Endothelial cell of umbilical vein (primary cell): ENCODE data around the gene GSTM4. TPM values are rescaled to one million over a fixed set of nuclear protein-coding genes. Genes with fewer than 3 reads are reported as not detected.

Experiments used
- BruUV-seq: library from RNA; stranded (reverse); fragments of 400-500 nt; replicated peaks from 2 replicates; lab custom pipeline; 2021; lab: Mats Ljungman, UMichigan
- CTCF ChIA-PET: fragments of 300-600, 350-600 bp; sonication (Branson Sonifier 250); formaldehyde crosslinking; loops from one replicate; lab custom pipeline; 2021; ENCODE audit warnings: antibody characterized with exemption, inconsistent platforms; lab: Charles Lee
- POLR2A ChIA-PET: fragments of 300-600, 350-600 bp; sonication (Branson Sonifier 250); formaldehyde crosslinking; loops from one replicate; lab custom pipeline; 2021; ENCODE audit warnings: antibody characterized with exemption, inconsistent platforms; lab: Charles Lee
- DNase-seq: peaks from one replicate; pipeline ENCODE4 v3.0.0-alpha.2; 2011; ENCODE audit warnings: low read depth, low spot score
- FAIRE-seq: peaks from 2 replicates; lab custom pipeline; 2011; peaks lifted over from hg19 to GRCh38; lab: Jason Lieb, UNC
- H2AFZ ChIP-seq: 2 replicates; pipeline ENCODE4 v1.6.0; 2012; ENCODE audit warnings: low read depth, low read length, control low read depth, inconsistent platforms
- H3K27ac ChIP-seq: 2 replicates; pipeline ENCODE4 v1.5.1; 2011; ENCODE audit warnings: low read depth, mild to moderate bottlenecking, control low read depth, low read length, moderate library complexity; ENCODE audit not compliant: insufficient read depth
- H3K27me3 ChIP-seq, 2 experiments: 2 replicates each; pipeline versions ENCODE4 v1.6.0 to v1.6.1; 2011; ENCODE audit warnings: low read length in 2 of 2, mixed read lengths in 1 of 2; ENCODE audit not compliant: control insufficient read depth in 2 of 2, insufficient read depth in 2 of 2
- H3K36me3 ChIP-seq, 2 experiments: 2 replicates in 1 of 2; 3 replicates in 1 of 2; pipeline ENCODE4 v1.5.1; 2011; ENCODE audit warnings: low read length in 2 of 2, mild to moderate bottlenecking in 1 of 2, moderate library complexity in 1 of 2; ENCODE audit not compliant: control insufficient read depth in 2 of 2, insufficient read depth in 2 of 2; ENCODE audit errors: extremely low read depth in 1 of 2
- H3K4me1 ChIP-seq: 3 replicates; pipeline ENCODE4 v1.5.1; 2011; ENCODE audit warnings: mild to moderate bottlenecking, low read length; ENCODE audit not compliant: control insufficient read depth, insufficient read depth; ENCODE audit errors: extremely low read depth
- H3K4me2 ChIP-seq: 2 replicates; pipeline ENCODE4 v1.6.1; 2011; ENCODE audit warnings: low read length, control low read depth, mixed read lengths; ENCODE audit not compliant: insufficient read depth
- H3K4me3 ChIP-seq, 3 experiments: fragments of 200-600 bp in 1 of 3; sonication (generic), shearing (Covaris generic) in 1 of 3; replicated peaks in 1 of 3; 2 replicates each; pipeline ENCODE4 v1.5.1; 2011 to 2016; ENCODE audit warnings: control low read depth in 3 of 3, low read length in 3 of 3, mild to moderate bottlenecking in 2 of 3, inconsistent platforms in 1 of 3, low read depth in 1 of 3, moderate library complexity in 1 of 3; ENCODE audit not compliant: insufficient read depth in 1 of 3
- H3K79me2 ChIP-seq: 2 replicates; pipeline ENCODE4 v1.6.0; 2012; ENCODE audit warnings: low read length, inconsistent platforms; ENCODE audit not compliant: control insufficient read depth, insufficient read depth
- H3K9ac ChIP-seq: replicated peaks from 2 replicates; pipeline ENCODE3; 2011; ENCODE audit warnings: low read length, control low read depth; ENCODE audit not compliant: insufficient read depth; ENCODE audit errors: extremely low read depth
- H3K9me1 ChIP-seq: replicated peaks from 3 replicates; pipeline ENCODE4 v1.6.0; 2011; ENCODE audit warnings: mild to moderate bottlenecking, low read length; ENCODE audit not compliant: control insufficient read depth, insufficient read depth; ENCODE audit errors: extremely low read depth
- H3K9me3 ChIP-seq: replicated peaks from 2 replicates; pipeline ENCODE4 v1.5.1; 2012; ENCODE audit warnings: low read length, inconsistent platforms; ENCODE audit not compliant: control insufficient read depth, insufficient read depth
- H4K20me1 ChIP-seq: replicated peaks from 2 replicates; pipeline ENCODE3; 2011; ENCODE audit warnings: mild to moderate bottlenecking, low read length; ENCODE audit not compliant: control insufficient read depth, insufficient read depth; ENCODE audit errors: extremely low read depth
- CTCF ChIP-seq, 2 donors: IDR thresholded peaks; 1 replicate in 1 of 2; 2 replicates in 1 of 2; pipeline ENCODE4 v1.5.1; 2011; ENCODE audit warnings: low read length in 2 of 2, mild to moderate bottlenecking in 2 of 2, moderate library complexity in 2 of 2, control low read depth in 1 of 2, inconsistent platforms in 1 of 2, low read depth in 1 of 2; ENCODE audit not compliant: insufficient read depth in 1 of 2; ENCODE audit errors: extremely low read depth in 1 of 2
- EZH2 ChIP-seq: IDR thresholded peaks from 2 replicates; pipeline ENCODE4 v1.6.1; 2012; ENCODE audit warnings: borderline replicate concordance, low read depth, mild to moderate bottlenecking, moderate library complexity, low read length, inconsistent platforms; ENCODE audit not compliant: severe bottlenecking
- FOS ChIP-seq: IDR thresholded peaks from 2 replicates; pipeline ENCODE4 v1.6.1; 2011; ENCODE audit warnings: mild to moderate bottlenecking, low read length, moderate library complexity, borderline replicate concordance; ENCODE audit not compliant: insufficient read depth
- GATA2 ChIP-seq: IDR thresholded peaks from 2 replicates; pipeline ENCODE4 v1.7.0; 2011; ENCODE audit warnings: low read depth, mild to moderate bottlenecking, moderate library complexity, mixed read lengths, low read length; ENCODE audit not compliant: insufficient read length, insufficient read depth
- JUN ChIP-seq: IDR thresholded peaks from 2 replicates; pipeline ENCODE4 v1.6.1; 2011; ENCODE audit warnings: borderline replicate concordance, low read depth; ENCODE audit not compliant: insufficient read length, insufficient read depth
- MYC ChIP-seq: IDR thresholded peaks from one replicate; pipeline ENCODE4 v1.6.1; 2011; ENCODE audit warnings: mild to moderate bottlenecking, low read depth, low read length
- POLR2A ChIP-seq: IDR thresholded peaks from 2 replicates; pipeline ENCODE4 v1.6.1; 2012; ENCODE audit warnings: low read depth, mild to moderate bottlenecking, control low read depth, low read length
- POLR2AphosphoS5 ChIP-seq: IDR thresholded peaks from 2 replicates; pipeline ENCODE4 v1.6.1; 2012; ENCODE audit warnings: low read depth, mild to moderate bottlenecking, control low read depth, low read length, moderate library complexity; ENCODE audit not compliant: insufficient read depth
- dilution Hi-C: fragments of 300-500 bp; cut with MboI; formaldehyde crosslinking; loops from one replicate; pipeline ENCODE4 v1.15.0; 2019; ENCODE audit warnings: low sequenced_read_pairs; ENCODE audit not compliant: extremely low pct_ligation_motif_present
- intact Hi-C: fragments of 100-400 bp; cut with micrococcal nuclease; formaldehyde crosslinking; loops from one replicate; pipeline ENCODE4 v1.10.0; 2022
- polyA plus RNA-seq, 4 experiments: library from polyadenylated mRNA; depleted of rRNA in 3 of 4; stranded (reverse) in 3 of 4; unstranded in 1 of 4; fragments of >200 nt; gene quantifications; 2 replicates each; pipeline versions ENCODE4 v1.2.1 to v1.2.3, GENCODE V29; 2011 to 2012; ENCODE audit warnings: missing spikeins in 1 of 4
- total RNA-seq: library from RNA; stranded (reverse); gene quantifications from 2 replicates; pipeline ENCODE4 v1.2.3, GENCODE V29; 2021
- TF ChIP-seq, protein P1 (sequence below): IDR thresholded peaks from 2 replicates; pipeline ENCODE4 v1.6.1; 2011; ENCODE audit not compliant: insufficient read depth, insufficient read length

GSTM4 gene
- total and polyA plus RNA-seq, 2 donors (not counting 3 experiments of a cell fraction or from before 2014, with no cell fraction given): 9.5 to 11.6 TPM

DNA sequence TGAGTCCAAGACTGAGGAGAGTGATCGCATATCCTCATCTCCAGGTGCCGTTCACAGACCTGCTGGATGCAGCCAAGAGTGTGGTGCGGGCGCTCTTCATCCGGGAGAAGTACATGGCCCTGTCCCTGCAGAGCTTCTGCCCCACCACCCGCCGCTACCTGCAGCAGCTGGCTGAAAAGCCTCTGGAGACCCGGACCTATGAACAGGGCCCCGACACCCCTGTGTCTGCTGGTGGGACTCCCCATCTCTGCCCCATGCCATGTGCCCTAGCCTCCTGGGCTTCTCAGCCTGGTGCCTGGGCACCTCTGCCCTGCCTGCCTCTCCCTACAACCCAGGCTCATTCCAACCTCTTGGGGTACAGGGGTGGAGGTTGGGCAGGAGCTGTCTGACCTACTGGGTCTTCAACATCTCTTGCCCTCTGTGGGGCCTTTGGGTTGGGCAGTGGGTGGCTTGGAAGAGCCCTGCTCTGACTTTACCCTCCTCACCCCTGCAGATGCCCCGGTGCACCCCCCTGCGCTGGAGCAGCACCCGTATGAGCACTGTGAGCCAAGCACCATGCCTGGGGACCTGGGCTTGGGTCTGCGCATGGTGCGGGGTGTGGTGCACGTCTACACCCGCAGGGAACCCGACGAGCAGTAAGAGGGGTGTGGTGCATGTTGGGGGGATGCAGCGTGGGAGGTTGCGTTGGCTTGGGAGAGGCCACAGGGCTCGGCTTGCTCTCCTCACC lies 29.1 kb upstream of the GSTM4 start:
- POLR2A ChIA-PET: interaction anchor here (1.2 kb wide), 1 partner anchor 78 kb away, joined by 4 read pairs; the partner anchor contains the start of gene GNAI3
- Histone ChIP-seq H3K27me3 (no peaks in the 10 kb centered on the region), H2AFZ (no peak overlapping the region), H3K9me3 (no peaks in the 10 kb centered on the region), H3K4me2 (no peak overlapping the region), H3K79me2 (peaks cover 34% of the 10 kb centered on the region), H3K4me1 (peaks cover 3% of the 10 kb centered on the region), H3K9ac (no peak overlapping the region), H4K20me1 (no peaks in the 10 kb centered on the region), H3K27ac (no peak overlapping the region), H3K4me3 (no peak overlapping the region), H3K9me1 (no peaks in the 10 kb centered on the region), H3K36me3 (peaks cover 9 to 45% of the 10 kb centered on the region in 2 experiments)
- no peak for DNase-seq
- FAIRE-seq: no peak
- CTCF ChIA-PET: interaction anchor here (1.8 to 15.2 kb wide), 4 partner anchors 10 to 82 kb away, joined by 4 to 565 read pairs (median 37); partner anchors contain the start of gene GNAI3
- intact Hi-C loops: no loop called here
- dilution Hi-C loops: no loop called here
- no TSS peak for BruUV-seq
- TF ChIP-seq POLR2A (no peak), GATA2 (no peak), MYC (no peak), EZH2 (no peak), POLR2AphosphoS5 (no peak), JUN (no peak), CTCF (IDR thresholded peaks at IDR 0.05; ENCODE audit: extremely low read depth in 1 of 2, insufficient read depth in 1 of 2, low read depth in 1 of 2, low read length in 2 of 2) (no peak), FOS (no peak)
- TF ChIP-seq, protein P1, sequence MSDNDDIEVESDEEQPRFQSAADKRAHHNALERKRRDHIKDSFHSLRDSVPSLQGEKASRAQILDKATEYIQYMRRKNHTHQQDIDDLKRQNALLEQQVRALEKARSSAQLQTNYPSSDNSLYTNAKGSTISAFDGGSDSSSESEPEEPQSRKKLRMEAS: no peak
